A549 (cell line): ENCODE results near the gene TEDC1.

Experiments used
- GATA3 ChIP-seq: IDR thresholded peaks from 2 replicates; pipeline ENCODE4 v1.6.1; 2012; ENCODE audit warnings: borderline replicate concordance
- HOXA7 ChIP-seq: fragments of 250-450 bp; sonication (Bioruptor Pico); IDR thresholded peaks from 2 replicates; pipeline ENCODE4 v1.5.0; 2020; ENCODE audit warnings: mild to moderate bottlenecking, moderate library complexity
- JUN ChIP-seq, 2 experiments: fragments of >200 bp; sonication (Bioruptor Twin); formaldehyde crosslinking; IDR thresholded peaks; 2 replicates in 1 of 2; 3 replicates in 1 of 2; pipeline ENCODE4 v1.6.1; 2016 to 2017
- JUNB ChIP-seq: fragments of >200 bp; sonication (Bioruptor Twin); formaldehyde crosslinking; IDR thresholded peaks from 2 replicates; pipeline ENCODE4 v1.6.1; 2016
- MAZ ChIP-seq: fragments of 150-350 bp; IDR thresholded peaks from 2 replicates; pipeline ENCODE4 v1.6.1; 2014; ENCODE audit warnings: antibody characterized with exemption, low read depth, low read length, borderline replicate concordance
- MYC ChIP-seq: IDR thresholded peaks from 2 replicates; pipeline ENCODE4 v1.6.1; 2012; ENCODE audit warnings: mild to moderate bottlenecking, inconsistent platforms, low read length, improper control_type of control experiment, borderline replicate concordance
- NR3C1 ChIP-seq: fragments of >200 bp; sonication (Bioruptor Twin); formaldehyde crosslinking; IDR thresholded peaks from 3 replicates; pipeline ENCODE4 v1.6.1; 2017
- POLR2A ChIP-seq: IDR thresholded peaks from 2 replicates; pipeline ENCODE4 v1.6.1; 2012; ENCODE audit warnings: mild to moderate bottlenecking, low read length
- RARB ChIP-seq: fragments of 250-450 bp; sonication (Bioruptor Pico); IDR thresholded peaks from 2 replicates; pipeline ENCODE4 v1.8.0; 2021; ENCODE audit warnings: mild to moderate bottlenecking, moderate library complexity
- SREBF2 ChIP-seq: fragments of 450-650 bp; IDR thresholded peaks from 2 replicates; pipeline ENCODE4 v1.6.1; 2014; ENCODE audit warnings: mild to moderate bottlenecking, moderate library complexity
- TF ChIP-seq, protein P1 (sequence below): fragments of >200 bp; sonication (Bioruptor Twin); formaldehyde crosslinking; IDR thresholded peaks from 3 replicates; pipeline ENCODE4 v1.5.1; 2016
- TF ChIP-seq, protein P2 (sequence below): fragments of 200-600 bp; sonication (generic); IDR thresholded peaks from 2 replicates; pipeline ENCODE4 v1.6.1; 2016; ENCODE audit warnings: antibody characterized with exemption, mild to moderate bottlenecking, moderate library complexity
- TF ChIP-seq, protein P3 (sequence below): IDR thresholded peaks from 2 replicates; pipeline ENCODE4 v1.6.1; 2012

DNA sequence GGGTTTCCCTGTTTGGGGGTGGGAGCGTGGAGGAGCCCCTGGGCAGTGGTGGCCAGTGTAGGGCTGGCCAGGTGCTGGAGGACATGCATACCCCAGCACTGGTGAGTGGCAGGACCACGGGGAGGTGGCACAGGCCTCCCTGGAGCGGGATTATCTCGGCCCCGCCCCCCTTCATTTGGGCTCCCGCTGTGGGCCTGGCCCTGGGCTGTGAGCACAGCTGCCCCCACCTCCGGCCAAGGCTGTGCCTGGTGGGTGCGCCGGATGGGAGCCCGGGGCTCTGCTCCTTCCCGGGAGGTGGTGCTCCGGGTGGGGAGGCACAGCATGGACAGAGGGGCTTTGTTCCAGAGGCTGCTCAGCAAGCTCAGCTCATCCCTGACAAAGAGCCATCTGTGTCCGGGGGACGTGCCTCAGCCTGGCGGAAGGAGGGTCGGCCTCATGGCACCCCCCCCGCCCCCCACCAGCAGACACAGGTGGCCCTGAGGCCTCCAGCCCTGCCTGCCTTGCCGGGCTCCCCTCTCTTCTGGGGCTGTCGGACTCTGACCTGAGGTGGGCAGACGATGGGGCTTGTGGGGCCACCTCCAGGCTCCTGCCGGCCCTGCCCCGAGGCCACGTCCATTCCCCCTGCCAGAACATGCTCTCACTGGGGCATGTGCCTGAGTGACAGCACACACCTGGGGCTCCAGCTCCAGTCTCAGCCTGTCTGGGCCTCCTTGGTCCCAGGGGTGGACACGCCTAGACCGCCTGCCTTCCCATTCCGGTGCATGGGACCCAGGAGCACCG, 8.4 kb downstream of the TEDC1 start:
- TF ChIP-seq, protein P1, sequence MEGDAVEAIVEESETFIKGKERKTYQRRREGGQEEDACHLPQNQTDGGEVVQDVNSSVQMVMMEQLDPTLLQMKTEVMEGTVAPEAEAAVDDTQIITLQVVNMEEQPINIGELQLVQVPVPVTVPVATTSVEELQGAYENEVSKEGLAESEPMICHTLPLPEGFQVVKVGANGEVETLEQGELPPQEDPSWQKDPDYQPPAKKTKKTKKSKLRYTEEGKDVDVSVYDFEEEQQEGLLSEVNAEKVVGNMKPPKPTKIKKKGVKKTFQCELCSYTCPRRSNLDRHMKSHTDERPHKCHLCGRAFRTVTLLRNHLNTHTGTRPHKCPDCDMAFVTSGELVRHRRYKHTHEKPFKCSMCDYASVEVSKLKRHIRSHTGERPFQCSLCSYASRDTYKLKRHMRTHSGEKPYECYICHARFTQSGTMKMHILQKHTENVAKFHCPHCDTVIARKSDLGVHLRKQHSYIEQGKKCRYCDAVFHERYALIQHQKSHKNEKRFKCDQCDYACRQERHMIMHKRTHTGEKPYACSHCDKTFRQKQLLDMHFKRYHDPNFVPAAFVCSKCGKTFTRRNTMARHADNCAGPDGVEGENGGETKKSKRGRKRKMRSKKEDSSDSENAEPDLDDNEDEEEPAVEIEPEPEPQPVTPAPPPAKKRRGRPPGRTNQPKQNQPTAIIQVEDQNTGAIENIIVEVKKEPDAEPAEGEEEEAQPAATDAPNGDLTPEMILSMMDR: no peak
- TF ChIP-seq MAZ: no peak
- TF ChIP-seq POLR2A: no peak
- TF ChIP-seq NR3C1: no peak
- TF ChIP-seq SREBF2: no peak
- no peak for TF ChIP-seq MYC
- TF ChIP-seq, protein P2, sequence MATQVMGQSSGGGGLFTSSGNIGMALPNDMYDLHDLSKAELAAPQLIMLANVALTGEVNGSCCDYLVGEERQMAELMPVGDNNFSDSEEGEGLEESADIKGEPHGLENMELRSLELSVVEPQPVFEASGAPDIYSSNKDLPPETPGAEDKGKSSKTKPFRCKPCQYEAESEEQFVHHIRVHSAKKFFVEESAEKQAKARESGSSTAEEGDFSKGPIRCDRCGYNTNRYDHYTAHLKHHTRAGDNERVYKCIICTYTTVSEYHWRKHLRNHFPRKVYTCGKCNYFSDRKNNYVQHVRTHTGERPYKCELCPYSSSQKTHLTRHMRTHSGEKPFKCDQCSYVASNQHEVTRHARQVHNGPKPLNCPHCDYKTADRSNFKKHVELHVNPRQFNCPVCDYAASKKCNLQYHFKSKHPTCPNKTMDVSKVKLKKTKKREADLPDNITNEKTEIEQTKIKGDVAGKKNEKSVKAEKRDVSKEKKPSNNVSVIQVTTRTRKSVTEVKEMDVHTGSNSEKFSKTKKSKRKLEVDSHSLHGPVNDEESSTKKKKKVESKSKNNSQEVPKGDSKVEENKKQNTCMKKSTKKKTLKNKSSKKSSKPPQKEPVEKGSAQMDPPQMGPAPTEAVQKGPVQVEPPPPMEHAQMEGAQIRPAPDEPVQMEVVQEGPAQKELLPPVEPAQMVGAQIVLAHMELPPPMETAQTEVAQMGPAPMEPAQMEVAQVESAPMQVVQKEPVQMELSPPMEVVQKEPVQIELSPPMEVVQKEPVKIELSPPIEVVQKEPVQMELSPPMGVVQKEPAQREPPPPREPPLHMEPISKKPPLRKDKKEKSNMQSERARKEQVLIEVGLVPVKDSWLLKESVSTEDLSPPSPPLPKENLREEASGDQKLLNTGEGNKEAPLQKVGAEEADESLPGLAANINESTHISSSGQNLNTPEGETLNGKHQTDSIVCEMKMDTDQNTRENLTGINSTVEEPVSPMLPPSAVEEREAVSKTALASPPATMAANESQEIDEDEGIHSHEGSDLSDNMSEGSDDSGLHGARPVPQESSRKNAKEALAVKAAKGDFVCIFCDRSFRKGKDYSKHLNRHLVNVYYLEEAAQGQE: no peak
- no peak for TF ChIP-seq JUNB
- TF ChIP-seq HOXA7 (CRISPR knock-in tag): no peak
- no peak for TF ChIP-seq RARB
- TF ChIP-seq GATA3: no peak
- TF ChIP-seq JUN (IDR thresholded peaks at IDR 0.05): no peak
- TF ChIP-seq, protein P3, sequence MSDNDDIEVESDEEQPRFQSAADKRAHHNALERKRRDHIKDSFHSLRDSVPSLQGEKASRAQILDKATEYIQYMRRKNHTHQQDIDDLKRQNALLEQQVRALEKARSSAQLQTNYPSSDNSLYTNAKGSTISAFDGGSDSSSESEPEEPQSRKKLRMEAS: no peak
